ENCODE data around the gene LAMB1.

DNA sequence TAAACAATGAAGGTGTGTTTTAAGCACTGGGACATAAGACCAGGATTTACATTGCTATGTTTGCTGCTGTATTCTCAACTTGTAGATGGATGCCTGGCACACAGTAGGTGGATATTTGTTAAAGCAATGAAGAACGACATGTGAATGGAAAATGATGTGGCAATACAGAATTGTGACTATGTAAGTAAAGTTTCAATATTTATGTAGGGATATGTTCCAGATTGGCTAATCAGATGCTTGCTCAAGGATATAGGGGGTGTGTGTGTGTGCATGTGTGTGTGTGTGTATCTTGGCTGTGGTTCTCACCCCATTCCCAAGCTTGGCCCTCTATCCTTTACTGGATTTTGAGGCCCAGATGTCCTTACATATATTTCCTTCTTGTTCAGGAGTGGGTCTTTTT, 42.7 kb upstream of the LAMB1 start:
- TF ChIP-seq, protein P1, sequence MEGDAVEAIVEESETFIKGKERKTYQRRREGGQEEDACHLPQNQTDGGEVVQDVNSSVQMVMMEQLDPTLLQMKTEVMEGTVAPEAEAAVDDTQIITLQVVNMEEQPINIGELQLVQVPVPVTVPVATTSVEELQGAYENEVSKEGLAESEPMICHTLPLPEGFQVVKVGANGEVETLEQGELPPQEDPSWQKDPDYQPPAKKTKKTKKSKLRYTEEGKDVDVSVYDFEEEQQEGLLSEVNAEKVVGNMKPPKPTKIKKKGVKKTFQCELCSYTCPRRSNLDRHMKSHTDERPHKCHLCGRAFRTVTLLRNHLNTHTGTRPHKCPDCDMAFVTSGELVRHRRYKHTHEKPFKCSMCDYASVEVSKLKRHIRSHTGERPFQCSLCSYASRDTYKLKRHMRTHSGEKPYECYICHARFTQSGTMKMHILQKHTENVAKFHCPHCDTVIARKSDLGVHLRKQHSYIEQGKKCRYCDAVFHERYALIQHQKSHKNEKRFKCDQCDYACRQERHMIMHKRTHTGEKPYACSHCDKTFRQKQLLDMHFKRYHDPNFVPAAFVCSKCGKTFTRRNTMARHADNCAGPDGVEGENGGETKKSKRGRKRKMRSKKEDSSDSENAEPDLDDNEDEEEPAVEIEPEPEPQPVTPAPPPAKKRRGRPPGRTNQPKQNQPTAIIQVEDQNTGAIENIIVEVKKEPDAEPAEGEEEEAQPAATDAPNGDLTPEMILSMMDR (conservative IDR thresholded peaks at IDR 0.05; ENCODE audit: low read length) = no peak
- TF ChIP-seq EZH2phosphoT487 (IDR thresholded peaks at IDR 0.05; ENCODE audit: borderline replicate concordance, low read depth, low read length) = no peak
